Nephron (organoid): ENCODE results near the gene SPON1.

Source experiments
- H3K27ac Mint-ChIP-seq, 3 experiments: 2 replicates each; pipeline ENCODE4 v1.8.0; 2020; ENCODE audit warnings: mixed read lengths in 3 of 3, mild to moderate bottlenecking in 2 of 3, moderate library complexity in 1 of 3
- H3K27me3 Mint-ChIP-seq: 2 replicates; pipeline ENCODE4 v1.8.0; 2021; ENCODE audit warnings: low read depth, mild to moderate bottlenecking, moderate library complexity, mixed read lengths
- H3K36me3 Mint-ChIP-seq: 2 replicates; pipeline ENCODE4 v1.8.0; 2020; ENCODE audit warnings: low read depth, mixed read lengths
- H3K4me1 Mint-ChIP-seq: 2 replicates; pipeline ENCODE4 v1.8.0; 2020; ENCODE audit warnings: mixed read lengths
- H3K4me3 Mint-ChIP-seq, 3 experiments: 2 replicates each; pipeline ENCODE4 v1.8.0; 2020; ENCODE audit warnings: mild to moderate bottlenecking in 3 of 3, mixed read lengths in 3 of 3, moderate library complexity in 2 of 3
- H3K9me3 Mint-ChIP-seq: 2 replicates; pipeline ENCODE4 v1.8.0; 2020; ENCODE audit warnings: mixed read lengths
- CTCF ChIP-seq, 3 experiments: fragments of 200-600 bp; sonication (generic); IDR thresholded peaks; one replicate each; pipeline ENCODE4 v1.5.0; 2021; ENCODE audit warnings: antibody characterized with exemption in 3 of 3; ENCODE audit not compliant: unreplicated experiment in 3 of 3

Gene SPON1

GRCh38 chr11:14310679-14311078, 348.2 kb downstream of the SPON1 start:
- H3K4me1 Mint-ChIP-seq, result peaks cover 16% of the 10 kb centered on the region
- no peak overlapping the region for H3K4me3 Mint-ChIP-seq
- H3K27me3 Mint-ChIP-seq, result no peaks in the 10 kb centered on the region
- no peak for TF ChIP-seq CTCF (IDR thresholded peaks at IDR 0.05; ENCODE audit: unreplicated experiment in 3 of 3)
- no peaks in the 10 kb centered on the region for H3K9me3 Mint-ChIP-seq
- no peak overlapping the region for H3K27ac Mint-ChIP-seq
- no peaks in the 10 kb centered on the region for H3K36me3 Mint-ChIP-seq

- TF ChIP-seq CTCF (IDR thresholded peaks at IDR 0.05; ENCODE audit: unreplicated experiment in 3 of 3), result no peak
- Mint-ChIP-seq H3K9me3 (no peaks in the 10 kb centered on the region), H3K27me3 (no peaks in the 10 kb centered on the region), H3K4me1 (peaks cover 10% of the 10 kb centered on the region), H3K36me3 (no peaks in the 10 kb centered on the region), H3K27ac (no peak overlapping the region), H3K4me3 (no peak overlapping the region)
Observed at GRCh38 chr11:14312736-14313438, 350.4 kb downstream of the SPON1 start.

- no peak overlapping the region for H3K4me3 Mint-ChIP-seq
- no peak for TF ChIP-seq CTCF (IDR thresholded peaks at IDR 0.05; ENCODE audit: unreplicated experiment in 3 of 3)
- H3K27me3 Mint-ChIP-seq, result no peaks in the 10 kb centered on the region
- no peaks in the 10 kb centered on the region for H3K36me3 Mint-ChIP-seq
- H3K9me3 Mint-ChIP-seq, result no peaks in the 10 kb centered on the region
- H3K4me1 Mint-ChIP-seq, result peaks cover 10% of the 10 kb centered on the region
- no peak overlapping the region for H3K27ac Mint-ChIP-seq
Observed at GRCh38 chr11:14314127-14314526, 351.6 kb downstream of the SPON1 start.

- no peaks in the 10 kb centered on the region for H3K27me3 Mint-ChIP-seq
- H3K4me3 Mint-ChIP-seq, result no peak overlapping the region
- no peak for TF ChIP-seq CTCF (IDR thresholded peaks at IDR 0.05; ENCODE audit: unreplicated experiment in 3 of 3)
- no peaks in the 10 kb centered on the region for H3K36me3 Mint-ChIP-seq
- peaks cover 10% of the 10 kb centered on the region for H3K4me1 Mint-ChIP-seq
- no peaks in the 10 kb centered on the region for H3K9me3 Mint-ChIP-seq
- no peak overlapping the region for H3K27ac Mint-ChIP-seq
Observed at GRCh38 chr11:14315130-14315529, 352.6 kb downstream of the SPON1 start.
